ENCODE results near the gene EFNB2. TPM values are rescaled to one million over a fixed set of nuclear protein-coding genes. Genes with fewer than 3 reads are reported as not detected.

The EFNB2 gene
- total RNA-seq, result 10 to 100 TPM in 9 of 10 donors, 1 to 10 TPM in 1; 9.7 to 21.1 (median 14.8) TPM
- 10 to 100 TPM; 11.8 to 14.1 TPM for polyA plus RNA-seq
- long read RNA-seq, donor 1, full-length matches to known transcripts, result 39 of 46 reads
- long read RNA-seq, donor 1, partial matches to known transcripts, result 0 of 46 reads
- long read RNA-seq, donor 1, other reads (novel, unspliced or antisense), result 7 of 46 reads
- long read RNA-seq, donor 2, full-length matches to known transcripts, result 55 of 64 reads
- long read RNA-seq, donor 2, partial matches to known transcripts, result 0 of 64 reads
- long read RNA-seq, donor 2, other reads (novel, unspliced or antisense), result 9 of 64 reads
- long read RNA-seq, donor 3, partial matches to known transcripts, result 1 of 10 reads
- long read RNA-seq, donor 3, other reads (novel, unspliced or antisense), result 9 of 10 reads

- WGBS, 2 donors, result 1% methylated on average over 88 to 102 of the region's 102 CpGs
- peak; percentile 88 to 91 for DNase-seq
- Histone ChIP-seq H3K9me3 (no peaks in the 10 kb centered on the region), H3K27me3 (peaks cover 0 to 46% (median 0%) of the 10 kb centered on the region in 7 donors), H3K4me1 (peaks cover 0 to 47% (median 21%) of the 10 kb centered on the region in 9 donors), H3K4me3 (peak within 1 kb of the TSS; percentile 59 to 87 (median 73)), H3K36me3 (peaks cover 0 to 9% (median 0%) of the 10 kb centered on the region in 9 donors), H3K27ac (peak within 1 kb of the TSS; percentile 54 to 92 (median 85))
- intact Hi-C loops (cut with DNase I), result loop anchor here in 7 of 10 donors (1.0 to 10.0 kb wide), 17 partner anchors 79 to 1963 kb away; no protein-coding TSS in a partner anchor
- TF ChIP-seq, protein P1, sequence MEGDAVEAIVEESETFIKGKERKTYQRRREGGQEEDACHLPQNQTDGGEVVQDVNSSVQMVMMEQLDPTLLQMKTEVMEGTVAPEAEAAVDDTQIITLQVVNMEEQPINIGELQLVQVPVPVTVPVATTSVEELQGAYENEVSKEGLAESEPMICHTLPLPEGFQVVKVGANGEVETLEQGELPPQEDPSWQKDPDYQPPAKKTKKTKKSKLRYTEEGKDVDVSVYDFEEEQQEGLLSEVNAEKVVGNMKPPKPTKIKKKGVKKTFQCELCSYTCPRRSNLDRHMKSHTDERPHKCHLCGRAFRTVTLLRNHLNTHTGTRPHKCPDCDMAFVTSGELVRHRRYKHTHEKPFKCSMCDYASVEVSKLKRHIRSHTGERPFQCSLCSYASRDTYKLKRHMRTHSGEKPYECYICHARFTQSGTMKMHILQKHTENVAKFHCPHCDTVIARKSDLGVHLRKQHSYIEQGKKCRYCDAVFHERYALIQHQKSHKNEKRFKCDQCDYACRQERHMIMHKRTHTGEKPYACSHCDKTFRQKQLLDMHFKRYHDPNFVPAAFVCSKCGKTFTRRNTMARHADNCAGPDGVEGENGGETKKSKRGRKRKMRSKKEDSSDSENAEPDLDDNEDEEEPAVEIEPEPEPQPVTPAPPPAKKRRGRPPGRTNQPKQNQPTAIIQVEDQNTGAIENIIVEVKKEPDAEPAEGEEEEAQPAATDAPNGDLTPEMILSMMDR (IDR thresholded peaks at IDR 0.05), result no peak
- peak; percentile 86 to 96 (median 92) for ATAC-seq
Observed at GRCh38 chr13:106535552-106536243, at the start of gene EFNB2. EFNB2 (minus strand) TSS chr13:106535662; CDS start chr13:106534964, 698 bp downstream.

DNA sequence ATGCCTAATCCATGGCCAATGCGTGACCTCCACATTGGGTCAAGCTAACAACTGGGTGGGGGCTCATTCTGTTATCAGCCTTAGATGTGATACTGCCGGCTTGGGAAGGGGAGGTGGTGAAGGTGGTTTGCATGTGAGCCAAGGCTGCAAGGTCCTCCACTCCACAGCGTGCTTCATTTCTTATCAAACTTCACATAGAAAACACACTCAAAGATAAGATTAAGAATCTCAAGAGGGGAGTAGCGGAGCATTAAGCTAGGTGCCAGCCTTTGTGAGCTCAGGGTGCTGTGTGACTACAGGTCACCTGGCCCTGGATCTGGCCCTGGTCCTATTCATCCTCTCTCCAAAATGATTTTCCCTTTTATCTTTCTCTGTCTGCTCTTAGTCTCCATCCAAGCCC, 45.8 kb upstream of the EFNB2 start:
- H3K4me3 ChIP-seq, result no peak overlapping the region
- no peaks in the 10 kb centered on the region for H3K36me3 ChIP-seq
- H3K27ac ChIP-seq, result no peak overlapping the region
- peaks cover 0 to 4% (median 0%) of the 10 kb centered on the region in 7 donors for H3K27me3 ChIP-seq
- 50 to 60% methylated on average over 4 of the region's 4 CpGs for WGBS, 2 donors
- peaks cover 0 to 20% (median 7%) of the 10 kb centered on the region in 11 donors for H3K9me3 ChIP-seq
- ATAC-seq (no peak), DNase-seq (no peak)
- TF ChIP-seq, protein P1 (IDR thresholded peaks at IDR 0.05), result no peak
- H3K4me1 ChIP-seq, result no peaks in the 10 kb centered on the region
- intact Hi-C loops (cut with DNase I), result no loop called here

DNA sequence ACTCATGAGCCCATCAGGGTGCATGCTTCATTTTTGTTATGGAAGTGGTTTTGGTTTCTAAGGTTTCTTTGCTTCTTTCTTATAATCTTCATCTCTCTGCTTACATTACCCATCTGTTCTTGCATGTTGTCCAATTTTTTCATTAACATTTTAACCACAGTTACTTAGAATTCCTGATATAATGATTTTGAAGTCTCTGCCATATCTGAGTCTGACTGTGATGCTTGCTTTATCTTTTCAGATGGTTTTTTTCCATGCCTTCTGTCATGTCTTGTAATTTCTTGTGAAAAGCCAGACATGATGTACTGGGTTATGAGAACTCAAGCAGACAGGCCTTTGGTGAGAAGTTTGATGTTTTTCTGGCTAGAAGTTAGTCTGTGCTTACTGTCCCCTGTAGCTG, 40.4 kb upstream of the EFNB2 start:
- no peak for DNase-seq
- Histone ChIP-seq H3K9me3 (no peaks in the 10 kb centered on the region), H3K27ac (no peak overlapping the region), H3K27me3 (no peaks in the 10 kb centered on the region), H3K36me3 (no peaks in the 10 kb centered on the region), H3K4me1 (peaks cover 0 to 9% (median 5%) of the 10 kb centered on the region in 9 donors), H3K4me3 (no peak overlapping the region)
- TF ChIP-seq, protein P1 (IDR thresholded peaks at IDR 0.05), result no peak
- intact Hi-C loops (cut with DNase I), result no loop called here
- no peak for ATAC-seq

- Histone ChIP-seq H3K9me3 (no peaks in the 10 kb centered on the region), H3K27ac (peak overlapping the region in 3 of 10 donors; percentile 3 to 45 (median 44)), H3K27me3 (no peaks in the 10 kb centered on the region), H3K4me1 (peaks cover 0 to 18% (median 5%) of the 10 kb centered on the region in 9 donors), H3K36me3 (no peaks in the 10 kb centered on the region), H3K4me3 (no peak overlapping the region)
- WGBS, 2 donors, result 21 to 34% methylated on average over 3 of the region's 3 CpGs
- peak in 5 of 8 donors; percentile 29 to 59 (median 41) for ATAC-seq
- TF ChIP-seq, protein P1 (IDR thresholded peaks at IDR 0.05), result no peak
- peak in 1 of 2 donors; percentile 32 for DNase-seq
- intact Hi-C loops (cut with DNase I), result no loop called here
Observed at GRCh38 chr13:106573868-106574267, 38.4 kb upstream of the EFNB2 start.
